ENCODE measurements around the gene FZD1.
A peak's percentile ranks its signal among the peaks of the same experiment; 100 is the strongest.

Gene FZD1
- long read RNA-seq, full-length matches to known transcripts: 4 of 4 reads
- long read RNA-seq, partial matches to known transcripts: 0 of 4 reads
- long read RNA-seq, other reads (novel, unspliced or antisense): 0 of 4 reads

GRCh38 chr7:91264046-91264923, at the start of gene FZD1:
Gene FZD1 (plus strand): TSS chr7:91264433. CDS start chr7:91264881, 448 bp downstream.
- TF ChIP-seq REST (IDR thresholded peaks at IDR 0.05; ENCODE audit: insufficient replicate concordance, low read depth): peak; percentile 3
- TF ChIP-seq GABPA (IDR thresholded peaks at IDR 0.05; ENCODE audit: low read depth): peak; percentile 17; the same call in 1 of the 2 replicates
- TF ChIP-seq POLR2AphosphoS5 (IDR thresholded peaks at IDR 0.05; ENCODE audit: low read depth): peak; percentile 57; the same call in 1 of the 2 replicates
- no peak for TF ChIP-seq SPI1 (IDR thresholded peaks at IDR 0.05; ENCODE audit: borderline replicate concordance, low read depth)
- no peak for TF ChIP-seq CTCF (IDR thresholded peaks at IDR 0.05; ENCODE audit: insufficient read depth, low read length)
- Histone ChIP-seq H3K27ac (replicated peaks) (peak within 1 kb of the TSS; percentile 58), H3K27me3 (ENCODE audit: insufficient read depth, poor library complexity, severe bottlenecking) (peaks cover 3% of the 10 kb centered on the region), H3K4me3 (replicated peaks; ENCODE audit: insufficient read depth, low read length) (peak within 1 kb of the TSS; percentile 72)
- peak; percentile 79 to 97 for DNase-seq (ENCODE audit: low read depth in 1 of 2, low spot score in 1 of 2)

GRCh38 chr7:91226411-91226810, 37.8 kb upstream of the FZD1 start:
- H3K4me3 ChIP-seq (replicated peaks; ENCODE audit: insufficient read depth, low read length): no peak overlapping the region
- TF ChIP-seq POLR2AphosphoS5 (IDR thresholded peaks at IDR 0.05; ENCODE audit: low read depth): no peak
- TF ChIP-seq CTCF (IDR thresholded peaks at IDR 0.05; ENCODE audit: insufficient read depth, low read length): no peak
- TF ChIP-seq SPI1 (IDR thresholded peaks at IDR 0.05; ENCODE audit: borderline replicate concordance, low read depth): no peak
- TF ChIP-seq REST (IDR thresholded peaks at IDR 0.05; ENCODE audit: insufficient replicate concordance, low read depth): no peak
- TF ChIP-seq GABPA (IDR thresholded peaks at IDR 0.05; ENCODE audit: low read depth): no peak
- no peaks in the 10 kb centered on the region for H3K27me3 ChIP-seq (ENCODE audit: insufficient read depth, poor library complexity, severe bottlenecking)
- no peak for DNase-seq (ENCODE audit: low read depth in 1 of 2, low spot score in 1 of 2)
- no peak overlapping the region for H3K27ac ChIP-seq (replicated peaks)

GRCh38 chr7:91228327-91228726, 35.9 kb upstream of the FZD1 start:
- no peak for TF ChIP-seq GABPA (IDR thresholded peaks at IDR 0.05; ENCODE audit: low read depth)
- TF ChIP-seq POLR2AphosphoS5 (IDR thresholded peaks at IDR 0.05; ENCODE audit: low read depth): no peak
- TF ChIP-seq REST (IDR thresholded peaks at IDR 0.05; ENCODE audit: insufficient replicate concordance, low read depth): no peak
- TF ChIP-seq SPI1 (IDR thresholded peaks at IDR 0.05; ENCODE audit: borderline replicate concordance, low read depth): no peak
- TF ChIP-seq CTCF (IDR thresholded peaks at IDR 0.05; ENCODE audit: insufficient read depth, low read length): no peak
- Histone ChIP-seq H3K27ac (replicated peaks) (no peak overlapping the region), H3K4me3 (replicated peaks; ENCODE audit: insufficient read depth, low read length) (no peak overlapping the region), H3K27me3 (ENCODE audit: insufficient read depth, poor library complexity, severe bottlenecking) (no peaks in the 10 kb centered on the region)
- DNase-seq (ENCODE audit: low read depth in 1 of 2, low spot score in 1 of 2): no peak

Measured in HL-60 (cell line).